Measurements from ENCODE around the gene INSM2. TPM values are rescaled to one million over a fixed set of nuclear protein-coding genes. Genes with fewer than 3 reads are reported as not detected.

INSM2 gene
- polyA plus RNA-seq, 1 donor (not counting 4 experiments of a cell fraction or from before 2014, with no cell fraction given): not detected

- H3K36me3 ChIP-seq (ENCODE audit: control insufficient read depth in 2 of 2, extremely low read depth in 1 of 2, insufficient read depth in 2 of 2, low read length in 2 of 2): no peaks in the 10 kb centered on the region
- H3K4me2 ChIP-seq (ENCODE audit: control insufficient read depth, extremely low read depth, insufficient read depth, low read depth, low read length): peak overlapping the region; percentile 63
- peak overlapping the region in 2 of 3 experiments; percentile 51 to 56 for H3K4me3 ChIP-seq (ENCODE audit: control insufficient read depth in 2 of 3, extremely low read depth in 1 of 3, insufficient read depth in 2 of 3, low read depth in 1 of 3, low read length in 3 of 3)
- H4K20me1 ChIP-seq (ENCODE audit: control insufficient read depth, extremely low read depth, insufficient read depth, low read length): no peaks in the 10 kb centered on the region
- H3K4me1 ChIP-seq (ENCODE audit: control insufficient read depth, extremely low read depth, insufficient read depth, low read length): peaks cover 3% of the 10 kb centered on the region
- no peak for FAIRE-seq
- DNase-seq (ENCODE audit: low read depth, low spot score): no peak
- H3K27me3 ChIP-seq (ENCODE audit: control insufficient read depth, extremely low read depth, insufficient read depth, low read length): peaks cover 60% of the 10 kb centered on the region
- no peaks in the 10 kb centered on the region for H3K9me1 ChIP-seq (ENCODE audit: control insufficient read depth, extremely low read depth, insufficient read depth, low read length)
- H3K9ac ChIP-seq (ENCODE audit: control insufficient read depth, extremely low read depth, insufficient read depth, low read length): no peak overlapping the region
- no peaks in the 10 kb centered on the region for H3K79me2 ChIP-seq (ENCODE audit: control insufficient read depth, insufficient read depth, low read length)
- dilution Hi-C loops (cut with MboI; ENCODE audit: extremely low pct_ligation_motif_present, low sequenced_read_pairs): no loop called here
- H3K27ac ChIP-seq (ENCODE audit: control insufficient read depth, insufficient read depth, low read length): no peak overlapping the region
- H3K9me3 ChIP-seq (ENCODE audit: control insufficient read depth, low read depth, low read length): no peaks in the 10 kb centered on the region
- H2AFZ ChIP-seq (ENCODE audit: control insufficient read depth, low read length): no peak overlapping the region
- no peak for TF ChIP-seq CTCF (optimal IDR thresholded peaks at IDR 0.05 in 1 of 3, IDR thresholded peaks at IDR 0.05 in 1 of 3, conservative IDR thresholded peaks at IDR 0.05 in 1 of 3; ENCODE audit: extremely low read depth in 1 of 3, insufficient read depth in 2 of 3, low read length in 3 of 3)
- no peak for TF ChIP-seq EZH2 (IDR thresholded peaks at IDR 0.05; ENCODE audit: low read length)
These were observed 1.1 kb upstream of the INSM2 start for GRCh38 chr14:35532783-35533356.

- Histone ChIP-seq H3K27ac (ENCODE audit: control insufficient read depth, insufficient read depth, low read length) (no peak overlapping the region), H3K4me2 (ENCODE audit: control insufficient read depth, extremely low read depth, insufficient read depth, low read depth, low read length) (peak overlapping the region; percentile 63), H4K20me1 (ENCODE audit: control insufficient read depth, extremely low read depth, insufficient read depth, low read length) (no peaks in the 10 kb centered on the region), H3K4me1 (ENCODE audit: control insufficient read depth, extremely low read depth, insufficient read depth, low read length) (peaks cover 3% of the 10 kb centered on the region), H3K27me3 (ENCODE audit: control insufficient read depth, extremely low read depth, insufficient read depth, low read length) (peaks cover 56% of the 10 kb centered on the region), H3K4me3 (ENCODE audit: control insufficient read depth in 2 of 3, extremely low read depth in 1 of 3, insufficient read depth in 2 of 3, low read depth in 1 of 3, low read length in 3 of 3) (peak overlapping the region; percentile 51 to 72 (median 56)), H3K9ac (ENCODE audit: control insufficient read depth, extremely low read depth, insufficient read depth, low read length) (no peak overlapping the region), H2AFZ (ENCODE audit: control insufficient read depth, low read length) (peak overlapping the region; percentile 38), H3K9me1 (ENCODE audit: control insufficient read depth, extremely low read depth, insufficient read depth, low read length) (no peaks in the 10 kb centered on the region), H3K79me2 (ENCODE audit: control insufficient read depth, insufficient read depth, low read length) (no peaks in the 10 kb centered on the region), H3K9me3 (ENCODE audit: control insufficient read depth, low read depth, low read length) (no peaks in the 10 kb centered on the region), H3K36me3 (ENCODE audit: control insufficient read depth in 2 of 2, extremely low read depth in 1 of 2, insufficient read depth in 2 of 2, low read length in 2 of 2) (no peaks in the 10 kb centered on the region)
- FAIRE-seq (no peak), DNase-seq (ENCODE audit: low read depth, low spot score) (no peak)
- TF ChIP-seq EZH2 (IDR thresholded peaks at IDR 0.05; ENCODE audit: low read length): no peak
- TF ChIP-seq CTCF (optimal IDR thresholded peaks at IDR 0.05 in 1 of 3, IDR thresholded peaks at IDR 0.05 in 1 of 3, conservative IDR thresholded peaks at IDR 0.05 in 1 of 3; ENCODE audit: extremely low read depth in 1 of 3, insufficient read depth in 2 of 3, low read length in 3 of 3): no peak
- dilution Hi-C loops (cut with MboI; ENCODE audit: extremely low pct_ligation_motif_present, low sequenced_read_pairs): no loop called here
These were observed 376 bp downstream of the INSM2 start for GRCh38 chr14:35534208-35534872.

Data from keratinocyte (primary cell).